ENCODE data around the gene ABL1.

Gene ABL1

GRCh38 chr9:130871395-130872062 is 36.5 kb downstream of the ABL1 start (continued):
- TF ChIP-seq ZNF211 (tag by site-specific recombination; IDR thresholded peaks at IDR 0.05; ENCODE audit: low read depth) (no peak), GLI2 (tag by site-specific recombination; IDR thresholded peaks at IDR 0.05; ENCODE audit: borderline replicate concordance, low read depth) (no peak)

- Histone ChIP-seq H3K36me3 (ENCODE audit: control insufficient read depth in 2 of 2, insufficient read depth in 1 of 2, low read length in 2 of 2) (peaks cover 0 to 70% of the 10 kb centered on the region in 2 experiments; a peak in 1 of 3 replicates), H3K27ac (ENCODE audit: extremely low read depth, low read depth, low read length) (no peak overlapping the region), H3K9me3 (ENCODE audit: control insufficient read depth, insufficient read depth, low read depth, low read length) (no peaks in the 10 kb centered on the region), H3K4me1 (ENCODE audit: control insufficient read depth, insufficient read depth, low read length) (no peaks in the 10 kb centered on the region), H3K4me3 (ENCODE audit: low read depth, low read length) (no peak overlapping the region)
- POLR2A ChIA-PET: no interaction called here
- TF ChIP-seq ZNF132 (tag by site-specific recombination; IDR thresholded peaks at IDR 0.05; ENCODE audit: borderline replicate concordance) (no peak), ZNF585B (tag by site-specific recombination; IDR thresholded peaks at IDR 0.05) (no peak), ZNF580 (tag by site-specific recombination; IDR thresholded peaks at IDR 0.05) (no peak), ZBTB7A (tag by site-specific recombination; IDR thresholded peaks at IDR 0.05; ENCODE audit: low read depth) (no peak), GLIS1 (tag by site-specific recombination; IDR thresholded peaks at IDR 0.05) (no peak)
- CTCF ChIA-PET: interaction anchor here (0.6 to 12.4 kb wide), 6 partner anchors 8 to 174 kb away, joined by 3 to 400 read pairs (median 4); no protein-coding TSS in a partner anchor
Measured at GRCh38 chr9:130872093-130872492, 37.0 kb downstream of the ABL1 start.

DNA sequence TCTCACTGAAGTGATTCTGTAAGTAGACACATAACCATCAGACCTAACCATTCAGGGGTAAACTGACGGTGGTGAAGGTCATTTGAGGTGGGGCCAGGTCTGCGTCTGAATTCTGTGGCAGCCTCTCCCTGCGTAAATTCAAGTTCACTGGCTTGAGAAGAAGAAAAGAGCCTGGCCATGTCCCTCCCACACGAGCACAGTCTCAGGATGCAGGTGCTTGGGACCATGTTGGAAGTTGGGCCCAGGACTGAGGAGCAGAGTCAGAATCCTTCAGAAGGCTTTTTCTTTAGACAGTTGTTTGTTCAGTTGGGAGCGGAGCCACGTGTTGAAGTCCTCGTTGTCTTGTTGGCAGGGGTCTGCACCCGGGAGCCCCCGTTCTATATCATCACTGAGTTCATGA is 37.5 kb downstream of the ABL1 start:
- POLR2A ChIA-PET: no interaction called here
- Histone ChIP-seq H3K4me1 (ENCODE audit: control insufficient read depth, insufficient read depth, low read length) (no peaks in the 10 kb centered on the region), H3K27ac (ENCODE audit: extremely low read depth, low read depth, low read length) (no peak overlapping the region), H3K9me3 (ENCODE audit: control insufficient read depth, insufficient read depth, low read depth, low read length) (no peaks in the 10 kb centered on the region), H3K4me3 (ENCODE audit: low read depth, low read length) (no peak overlapping the region), H3K36me3 (ENCODE audit: control insufficient read depth in 2 of 2, insufficient read depth in 1 of 2, low read length in 2 of 2) (peaks cover 0 to 68% of the 10 kb centered on the region in 2 experiments; a peak in 2 of 3 replicates)
- TF ChIP-seq SALL2 (tag by site-specific recombination; IDR thresholded peaks at IDR 0.05; ENCODE audit: borderline replicate concordance) (no peak), ZNF175 (tag by site-specific recombination; IDR thresholded peaks at IDR 0.05) (no peak), ZNF610 (tag by site-specific recombination; IDR thresholded peaks at IDR 0.05; ENCODE audit: borderline replicate concordance) (no peak), ZNF433 (tag by site-specific recombination; IDR thresholded peaks at IDR 0.05; ENCODE audit: low read depth) (no peak), ZNF501 (tag by site-specific recombination; IDR thresholded peaks at IDR 0.05) (no peak)
- CTCF ChIA-PET: interaction anchor here (0.9 to 12.4 kb wide), 4 partner anchors 126 to 174 kb away, joined by 3 to 400 read pairs (median 122); no protein-coding TSS in a partner anchor

DNA sequence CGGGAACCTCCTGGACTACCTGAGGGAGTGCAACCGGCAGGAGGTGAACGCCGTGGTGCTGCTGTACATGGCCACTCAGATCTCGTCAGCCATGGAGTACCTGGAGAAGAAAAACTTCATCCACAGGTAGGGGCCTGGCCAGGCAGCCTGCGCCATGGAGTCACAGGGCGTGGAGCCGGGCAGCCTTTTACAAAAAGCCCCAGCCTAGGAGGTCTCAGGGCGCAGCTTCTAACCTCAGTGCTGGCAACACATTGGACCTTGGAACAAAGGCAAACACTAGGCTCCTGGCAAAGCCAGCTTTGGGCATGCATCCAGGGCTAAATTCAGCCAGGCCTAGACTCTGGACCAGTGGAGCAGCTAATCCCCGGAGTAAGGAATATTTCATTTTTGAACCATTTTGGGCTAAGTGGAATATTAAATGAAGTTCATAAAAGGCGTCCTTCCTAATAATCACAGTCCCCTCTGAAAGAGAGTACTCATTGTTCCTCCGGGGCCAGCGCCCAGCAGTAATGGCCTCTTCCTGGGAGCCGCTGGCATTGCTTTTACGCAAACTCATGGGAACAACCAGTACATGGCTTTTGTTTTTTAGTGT is 38.0 kb downstream of the ABL1 start:
- Histone ChIP-seq H3K36me3 (ENCODE audit: control insufficient read depth in 2 of 2, insufficient read depth in 1 of 2, low read length in 2 of 2) (peaks cover 0 to 67% of the 10 kb centered on the region in 2 experiments; a peak in 2 of 3 replicates), H3K27ac (ENCODE audit: extremely low read depth, low read depth, low read length) (no peak overlapping the region), H3K4me3 (ENCODE audit: low read depth, low read length) (no peak overlapping the region), H3K4me1 (ENCODE audit: control insufficient read depth, insufficient read depth, low read length) (no peaks in the 10 kb centered on the region), H3K9me3 (ENCODE audit: control insufficient read depth, insufficient read depth, low read depth, low read length) (no peaks in the 10 kb centered on the region)
- ChIA-PET POLR2A (no interaction called here), CTCF (interaction anchor here (0.5 to 1.2 kb wide), 3 partner anchors 125 to 1229 kb away, joined by 3 to 4 read pairs (median 3); no protein-coding TSS in a partner anchor)
- TF ChIP-seq TRIM28 (IDR thresholded peaks at IDR 0.05; ENCODE audit: borderline replicate concordance, low read length) (no peak), ZNF791 (tag by site-specific recombination; IDR thresholded peaks at IDR 0.05) (no peak), SP2 (tag by site-specific recombination; IDR thresholded peaks at IDR 0.05) (no peak), ZNF175 (tag by site-specific recombination; IDR thresholded peaks at IDR 0.05) (no peak), ZNF580 (tag by site-specific recombination; IDR thresholded peaks at IDR 0.05) (no peak), ZNF704 (tag by site-specific recombination; IDR thresholded peaks at IDR 0.05) (no peak), REST (tag by site-specific recombination; IDR thresholded peaks at IDR 0.05) (no peak), ZNF600 (tag by site-specific recombination; IDR thresholded peaks at IDR 0.05) (no peak)
- TF ChIP-seq, protein P1, sequence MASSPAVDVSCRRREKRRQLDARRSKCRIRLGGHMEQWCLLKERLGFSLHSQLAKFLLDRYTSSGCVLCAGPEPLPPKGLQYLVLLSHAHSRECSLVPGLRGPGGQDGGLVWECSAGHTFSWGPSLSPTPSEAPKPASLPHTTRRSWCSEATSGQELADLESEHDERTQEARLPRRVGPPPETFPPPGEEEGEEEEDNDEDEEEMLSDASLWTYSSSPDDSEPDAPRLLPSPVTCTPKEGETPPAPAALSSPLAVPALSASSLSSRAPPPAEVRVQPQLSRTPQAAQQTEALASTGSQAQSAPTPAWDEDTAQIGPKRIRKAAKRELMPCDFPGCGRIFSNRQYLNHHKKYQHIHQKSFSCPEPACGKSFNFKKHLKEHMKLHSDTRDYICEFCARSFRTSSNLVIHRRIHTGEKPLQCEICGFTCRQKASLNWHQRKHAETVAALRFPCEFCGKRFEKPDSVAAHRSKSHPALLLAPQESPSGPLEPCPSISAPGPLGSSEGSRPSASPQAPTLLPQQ (tag by site-specific recombination; IDR thresholded peaks at IDR 0.05): no peak
- TF ChIP-seq, protein P2, sequence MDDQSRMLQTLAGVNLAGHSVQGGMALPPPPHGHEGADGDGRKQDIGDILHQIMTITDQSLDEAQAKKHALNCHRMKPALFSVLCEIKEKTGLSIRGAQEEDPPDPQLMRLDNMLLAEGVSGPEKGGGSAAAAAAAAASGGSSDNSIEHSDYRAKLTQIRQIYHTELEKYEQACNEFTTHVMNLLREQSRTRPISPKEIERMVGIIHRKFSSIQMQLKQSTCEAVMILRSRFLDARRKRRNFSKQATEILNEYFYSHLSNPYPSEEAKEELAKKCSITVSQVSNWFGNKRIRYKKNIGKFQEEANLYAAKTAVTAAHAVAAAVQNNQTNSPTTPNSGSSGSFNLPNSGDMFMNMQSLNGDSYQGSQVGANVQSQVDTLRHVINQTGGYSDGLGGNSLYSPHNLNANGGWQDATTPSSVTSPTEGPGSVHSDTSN (CRISPR knock-in tag; IDR thresholded peaks at IDR 0.05): no peak

Measured in HEK293 (cell line).